BLaER1 (cell line): ENCODE measurements around the gene GJA4.
"Not testable (repeated sequence)": the region's sequence is repeated elsewhere in the genome, so short reads cannot be mapped to it uniquely, and the experiment has no call there.

Experiments
- H3K27ac ChIP-seq: shearing (Covaris generic); formaldehyde crosslinking; 2 replicates; pipeline ENCODE4 v1.8.1; 2022
- H3K27me3 ChIP-seq: shearing (Covaris generic); formaldehyde crosslinking; 2 replicates; pipeline ENCODE4 v1.8.1; 2022
- H3K36me3 ChIP-seq: shearing (Covaris generic); formaldehyde crosslinking; 2 replicates; pipeline ENCODE4 v1.8.1; 2022
- H3K4me1 ChIP-seq: shearing (Covaris generic); formaldehyde crosslinking; 2 replicates; pipeline ENCODE4 v1.8.1; 2022
- H3K4me2 ChIP-seq: shearing (Covaris generic); formaldehyde crosslinking; 2 replicates; pipeline ENCODE4 v1.8.1; 2022
- H3K4me3 ChIP-seq: shearing (Covaris generic); formaldehyde crosslinking; 2 replicates; pipeline ENCODE4 v1.8.1; 2022
- H3K9ac ChIP-seq: shearing (Covaris generic); formaldehyde crosslinking; 2 replicates; pipeline ENCODE4 v1.8.1; 2022
- H3K9me3 ChIP-seq: shearing (Covaris generic); formaldehyde crosslinking; 2 replicates; pipeline ENCODE4 v1.8.1; 2022
- H4K20me1 ChIP-seq: shearing (Covaris generic); formaldehyde crosslinking; 2 replicates; pipeline ENCODE4 v1.8.1; 2022
- Cebpa-rat ChIP-seq: shearing (Covaris generic); IDR thresholded peaks from 2 replicates; pipeline ENCODE4 v1.8.1; 2022

GJA4 gene

GRCh38 chr1:34806396-34806795, 13.6 kb downstream of the GJA4 start:
- H3K27me3 ChIP-seq = no peaks in the 10 kb centered on the region

DNA sequence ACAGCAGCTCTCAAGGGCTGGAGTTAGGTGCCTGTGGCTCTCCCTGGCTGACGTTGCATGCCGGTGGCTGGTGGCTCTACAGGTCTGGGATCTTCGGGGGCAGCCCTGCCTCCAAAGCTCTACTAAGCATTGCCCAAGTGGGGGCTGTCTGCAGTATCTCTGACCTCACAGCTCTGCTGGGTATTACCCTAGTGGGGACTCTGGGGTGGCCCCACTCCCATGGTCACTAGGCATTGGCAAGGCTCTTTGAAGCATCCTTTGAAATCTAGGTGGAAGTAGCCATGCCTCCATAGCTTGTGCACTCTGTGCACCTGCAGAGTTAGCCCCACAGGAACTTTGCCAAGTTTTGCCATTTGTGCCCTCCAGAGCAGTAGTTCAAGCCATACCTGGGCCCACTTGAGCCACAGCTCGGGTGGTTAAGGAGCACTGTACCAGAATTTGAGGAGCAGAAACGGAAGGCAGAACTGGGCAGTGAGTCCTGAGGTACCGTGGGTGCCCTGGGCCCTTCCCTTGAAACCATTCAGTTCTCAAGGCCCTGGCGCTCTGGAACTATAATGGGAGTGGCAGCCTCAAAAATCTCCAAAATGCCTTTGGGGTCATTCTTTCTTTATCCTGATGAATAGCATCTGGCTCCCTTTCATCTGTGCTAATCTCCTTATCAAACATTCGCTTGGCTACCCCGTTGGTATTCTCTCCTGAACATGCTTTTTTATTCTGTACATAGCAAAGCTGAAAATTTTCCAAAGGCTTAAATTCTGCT, 15.4 kb downstream of the GJA4 start:
- Histone ChIP-seq H3K27me3 (no peaks in the 10 kb centered on the region), H3K36me3 (no peaks in the 10 kb centered on the region), H4K20me1 (no peaks in the 10 kb centered on the region), H3K27ac (no peak overlapping the region), H3K9ac (no peak overlapping the region), H3K4me3 (no peak overlapping the region), H3K9me3 (peaks cover 15% of the 10 kb centered on the region), H3K4me1 (no peaks in the 10 kb centered on the region), H3K4me2 (no peak overlapping the region)
- no peak for TF ChIP-seq Cebpa-rat

More at GRCh38 chr1:34806396-34806795, 13.6 kb downstream of the GJA4 start:
- H3K9ac ChIP-seq = no peak overlapping the region
- H3K36me3 ChIP-seq = no peaks in the 10 kb centered on the region
- no peaks in the 10 kb centered on the region for H4K20me1 ChIP-seq
- no peaks in the 10 kb centered on the region for H3K4me1 ChIP-seq
- no peak overlapping the region for H3K4me3 ChIP-seq
- no peak for TF ChIP-seq Cebpa-rat
- peaks cover 11% of the 10 kb centered on the region for H3K9me3 ChIP-seq
- no peak overlapping the region for H3K4me2 ChIP-seq
- no peak overlapping the region for H3K27ac ChIP-seq

DNA sequence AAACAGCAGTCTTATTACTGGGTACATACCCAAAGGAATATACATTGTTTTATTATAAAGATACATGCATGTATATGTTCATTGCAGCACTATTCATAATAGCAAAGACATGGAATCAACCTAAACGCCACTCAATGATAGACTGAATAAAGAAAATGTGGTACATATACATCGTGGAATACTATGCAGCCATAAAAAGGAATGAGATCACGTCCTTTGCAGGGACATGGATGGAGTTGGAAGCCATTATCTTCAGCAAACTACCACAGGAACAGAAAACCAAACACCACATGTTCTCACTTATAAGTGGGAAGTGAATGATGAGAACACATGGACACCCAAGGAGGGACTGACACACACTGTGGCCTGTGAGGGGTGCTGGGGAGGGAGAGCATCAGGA, 18.0 kb downstream of the GJA4 start:
- not testable (repeated sequence) for H3K4me2 ChIP-seq, H3K27ac ChIP-seq, H3K4me3 ChIP-seq, H3K4me1 ChIP-seq, H3K9ac ChIP-seq, H3K36me3 ChIP-seq, H3K27me3 ChIP-seq, H4K20me1 ChIP-seq
- H3K9me3 ChIP-seq = peaks cover 10% of the 10 kb centered on the region

- no peak for TF ChIP-seq Cebpa-rat
- no peak overlapping the region for H3K27ac ChIP-seq
Observed at GRCh38 chr1:34816332-34816731, 23.5 kb downstream of the GJA4 start.

GRCh38 chr1:34816778-34817177, 24.0 kb downstream of the GJA4 start:
- TF ChIP-seq Cebpa-rat = no peak
- H3K36me3 ChIP-seq = no peaks in the 10 kb centered on the region
- no peak overlapping the region for H3K27ac ChIP-seq
- H4K20me1 ChIP-seq = no peaks in the 10 kb centered on the region
- H3K9ac ChIP-seq = no peak overlapping the region
- H3K27me3 ChIP-seq = no peaks in the 10 kb centered on the region
- H3K4me2 ChIP-seq = no peak overlapping the region
- H3K9me3 ChIP-seq = no peaks in the 10 kb centered on the region
- H3K4me1 ChIP-seq = peaks cover 9% of the 10 kb centered on the region
- H3K4me3 ChIP-seq = no peak overlapping the region

More at GRCh38 chr1:34816332-34816731, 23.5 kb downstream of the GJA4 start:
- peaks cover 4% of the 10 kb centered on the region; the same call in 1 of the 2 replicates for H3K9me3 ChIP-seq
- H3K4me2 ChIP-seq = no peak overlapping the region
- H3K4me3 ChIP-seq = no peak overlapping the region
- H3K4me1 ChIP-seq = peaks cover 6% of the 10 kb centered on the region; the same call in 1 of the 2 replicates
- H3K9ac ChIP-seq = no peak overlapping the region
- H3K27me3 ChIP-seq = no peaks in the 10 kb centered on the region
- no peaks in the 10 kb centered on the region for H4K20me1 ChIP-seq
- H3K36me3 ChIP-seq = no peaks in the 10 kb centered on the region

- not testable (repeated sequence) for H3K4me2 ChIP-seq, H4K20me1 ChIP-seq, H3K27me3 ChIP-seq, H3K36me3 ChIP-seq, H3K4me3 ChIP-seq, H3K9me3 ChIP-seq, H3K27ac ChIP-seq, H3K9ac ChIP-seq
- H3K4me1 ChIP-seq = peaks cover 15% of the 10 kb centered on the region
Observed at GRCh38 chr1:34818862-34819261, 26.1 kb downstream of the GJA4 start.

GRCh38 chr1:34822202-34822601, 29.4 kb downstream of the GJA4 start:
- Histone ChIP-seq H3K27me3 (no peaks in the 10 kb centered on the region), H3K4me3 (no peak overlapping the region), H3K36me3 (no peaks in the 10 kb centered on the region), H4K20me1 (no peaks in the 10 kb centered on the region), H3K4me2 (0 out of 2 replicates have a peak overlapping the region, but pooled peaks have one; percentile 21), H3K9ac (no peak overlapping the region), H3K9me3 (no peaks in the 10 kb centered on the region), H3K4me1 (peaks cover 16% of the 10 kb centered on the region; the same call in 1 of the 2 replicates), H3K27ac (no peak overlapping the region)
- TF ChIP-seq Cebpa-rat = no peak

GRCh38 chr1:34824817-34825454, 32.1 kb downstream of the GJA4 start:
- H3K36me3 ChIP-seq = no peaks in the 10 kb centered on the region
- H3K4me2 ChIP-seq = no peak overlapping the region
- H3K27me3 ChIP-seq = no peaks in the 10 kb centered on the region
- H3K4me3 ChIP-seq = no peak overlapping the region
- H3K27ac ChIP-seq = no peak overlapping the region
- H4K20me1 ChIP-seq = no peaks in the 10 kb centered on the region
- no peak for TF ChIP-seq Cebpa-rat
- H3K9me3 ChIP-seq = no peaks in the 10 kb centered on the region
- peaks cover 36% of the 10 kb centered on the region for H3K4me1 ChIP-seq
- no peak overlapping the region for H3K9ac ChIP-seq

DNA sequence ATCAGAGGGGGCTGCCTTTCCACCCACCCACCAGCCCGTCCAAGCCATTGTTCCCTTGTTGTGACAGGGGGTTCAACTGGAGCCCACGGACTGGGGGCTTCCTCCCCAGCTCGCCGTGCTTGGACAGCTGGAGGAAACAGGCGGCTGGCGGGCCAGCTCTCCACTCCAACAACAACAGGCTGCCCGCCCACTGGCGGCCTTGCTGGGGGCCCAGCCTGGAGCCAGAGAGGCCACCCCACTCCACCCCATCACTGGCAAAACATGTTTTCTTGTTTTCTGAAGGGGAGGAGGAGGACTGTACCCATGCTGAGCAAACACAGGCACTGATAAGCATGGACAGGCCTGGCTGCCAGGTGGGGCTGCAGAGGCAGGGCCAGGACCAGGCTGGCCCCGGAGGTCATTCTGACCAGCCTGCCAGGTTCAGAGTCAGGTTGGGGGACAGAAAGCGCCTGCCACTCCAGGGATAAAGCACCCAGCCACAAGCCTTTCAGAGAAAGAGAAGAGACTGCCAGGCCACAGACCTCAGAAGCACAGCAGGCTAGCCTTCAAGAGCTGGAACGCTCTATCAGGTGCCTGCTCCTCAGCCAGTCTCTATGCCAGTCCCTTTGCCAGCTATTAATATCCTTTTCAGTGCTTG, 32.8 kb downstream of the GJA4 start:
- Histone ChIP-seq H3K9me3 (no peaks in the 10 kb centered on the region), H3K4me1 (peaks cover 36% of the 10 kb centered on the region), H3K9ac (no peak overlapping the region), H4K20me1 (no peaks in the 10 kb centered on the region), H3K4me2 (no peak overlapping the region), H3K27me3 (no peaks in the 10 kb centered on the region), H3K36me3 (no peaks in the 10 kb centered on the region), H3K27ac (no peak overlapping the region), H3K4me3 (no peak overlapping the region)
- no peak for TF ChIP-seq Cebpa-rat

DNA sequence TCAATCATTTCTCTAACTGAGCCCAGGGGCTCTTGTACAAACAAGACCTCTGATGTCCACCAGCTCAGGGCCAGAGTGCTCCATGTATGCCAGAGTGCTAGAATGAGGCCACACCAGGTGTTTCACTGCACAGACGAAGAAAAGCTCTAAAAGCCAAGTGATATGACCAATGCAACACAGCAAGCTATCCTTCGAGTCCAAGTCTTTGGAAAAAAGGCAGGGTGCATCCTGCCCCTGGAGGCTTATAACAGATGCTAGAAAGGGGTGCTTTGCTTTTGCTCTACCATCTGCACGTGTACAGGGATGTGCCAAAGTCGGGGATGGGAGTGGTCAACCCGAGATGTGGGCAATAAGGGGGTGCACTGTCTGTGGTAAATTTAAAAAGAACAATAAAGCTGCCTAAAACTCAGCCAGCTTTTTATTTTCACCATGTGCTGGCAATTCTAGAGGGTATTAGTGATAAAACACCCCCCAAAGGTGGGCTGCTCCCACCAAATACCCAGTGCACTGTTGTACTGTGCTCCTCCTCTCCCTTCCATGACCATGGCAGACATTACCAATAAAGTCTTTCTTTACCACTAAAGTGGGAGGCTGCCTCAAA, 34.6 kb downstream of the GJA4 start:
- Histone ChIP-seq H3K9me3 (no peaks in the 10 kb centered on the region), H3K27me3 (no peaks in the 10 kb centered on the region), H3K4me2 (no peak overlapping the region), H3K9ac (no peak overlapping the region), H3K36me3 (no peaks in the 10 kb centered on the region), H4K20me1 (no peaks in the 10 kb centered on the region), H3K4me1 (peaks cover 26% of the 10 kb centered on the region), H3K27ac (no peak overlapping the region), H3K4me3 (no peak overlapping the region)
- TF ChIP-seq Cebpa-rat = no peak
